ENCODE measurements around the gene PRKCA.

DNA sequence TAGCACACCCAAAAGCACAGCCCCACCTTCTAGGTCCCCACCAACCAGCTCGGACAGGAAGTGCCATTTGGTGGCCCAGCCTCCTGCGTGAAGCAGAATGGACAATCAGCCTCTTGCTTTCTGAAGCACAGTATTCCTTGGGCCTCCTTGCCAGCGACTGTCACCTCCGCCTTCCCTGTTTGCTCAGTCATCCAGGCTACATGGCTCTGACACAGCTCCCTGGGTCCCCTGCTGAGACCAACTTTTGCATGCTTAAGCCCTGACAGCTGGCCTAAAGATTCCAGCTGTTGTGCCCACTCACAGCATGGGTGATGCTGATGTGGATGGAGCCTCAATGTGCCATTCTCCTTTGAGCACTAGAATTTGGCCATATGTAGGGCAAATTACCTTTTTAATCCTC lies 528.0 kb downstream of the PRKCA start:
- TF ChIP-seq GATA2 (IDR thresholded peaks at IDR 0.05; ENCODE audit: low read depth, low read length), result no peak
- no peak for TF ChIP-seq GATA3 (IDR thresholded peaks at IDR 0.05; ENCODE audit: low read depth, low read length)

All from SH-SY5Y (cell line).